H1 (cell line): ENCODE results near the gene SLC37A1. TPM values are rescaled to one million over a fixed set of nuclear protein-coding genes. Genes with fewer than 3 reads are reported as not detected.

Experiments used
- CTCF ChIA-PET: fragments of 300-600 bp; sonication (Branson Sonifier 250); formaldehyde crosslinking; loops from one replicate; lab custom pipeline; 2021; ENCODE audit not compliant: partially characterized antibody; lab: Charles Lee
- POLR2A ChIA-PET: fragments of 300-600 bp; sonication (Branson Sonifier 250); formaldehyde crosslinking; loops from one replicate; lab custom pipeline; 2021; ENCODE audit warnings: inconsistent platforms; ENCODE audit not compliant: partially characterized antibody; lab: Charles Lee
- DNase-seq, 2 experiments: peaks; one replicate each; pipeline versions ENCODE4 v3.0.0 to v3.0.0-alpha.2; 2010 to 2022; ENCODE audit warnings: low spot score in 2 of 2, low read depth in 1 of 2, mixed read lengths in 1 of 2
- FAIRE-seq: peaks from 2 replicates; lab custom pipeline; 2011; peaks lifted over from hg19 to GRCh38; lab: Jason Lieb, UNC
- H2AFZ ChIP-seq: 2 replicates; pipeline ENCODE4 v1.8.1; 2012; ENCODE audit warnings: low read length, inconsistent platforms
- H2AK5ac ChIP-seq: 2 replicates; pipeline ENCODE4 v1.6.1; 2013; ENCODE audit warnings: low read depth, low read length
- H2BK120ac ChIP-seq: replicated peaks from 2 replicates; pipeline ENCODE3; 2013; ENCODE audit warnings: low read depth, low read length, inconsistent platforms
- H2BK12ac ChIP-seq: 2 replicates; pipeline ENCODE4 v1.6.1; 2013; ENCODE audit warnings: low read depth, low read length
- H2BK15ac ChIP-seq: 2 replicates; pipeline ENCODE4 v1.6.1; 2013; ENCODE audit warnings: low read length
- H2BK20ac ChIP-seq: 2 replicates; pipeline ENCODE4 v1.6.1; 2013; ENCODE audit warnings: low read length
- H2BK5ac ChIP-seq: 2 replicates; pipeline ENCODE4 v1.6.1; 2013; ENCODE audit warnings: low read depth, low read length
- H3K14ac ChIP-seq: 2 replicates; pipeline ENCODE4 v1.6.1; 2013; ENCODE audit warnings: inconsistent platforms; ENCODE audit not compliant: insufficient read length
- H3K18ac ChIP-seq: 2 replicates; pipeline ENCODE4 v1.6.1; 2013; ENCODE audit warnings: low read length; ENCODE audit errors: extremely low read depth
- H3K23ac ChIP-seq: 2 replicates; pipeline ENCODE4 v1.6.1; 2013; ENCODE audit warnings: inconsistent platforms; ENCODE audit not compliant: insufficient read length
- H3K23me2 ChIP-seq: 2 replicates; pipeline ENCODE4 v1.6.1; 2013; ENCODE audit warnings: low read depth, low read length
- H3K27ac ChIP-seq: 2 replicates; pipeline ENCODE4 v1.6.1; 2011; ENCODE audit warnings: low read depth, low read length, inconsistent platforms
- H3K27me3 ChIP-seq, 4 experiments: replicated peaks in 1 of 4; 1 replicate in 1 of 4; 2 replicates in 3 of 4; pipeline versions ENCODE4 v1.6.1 to v1.8.1; 2011 to 2013; ENCODE audit warnings: low read length in 3 of 4, mild to moderate bottlenecking in 3 of 4, inconsistent platforms in 2 of 4, mixed read lengths in 2 of 4, moderate library complexity in 1 of 4; ENCODE audit not compliant: control insufficient read depth in 3 of 4, insufficient read depth in 3 of 4; ENCODE audit errors: extremely low read depth in 1 of 4
- H3K36me3 ChIP-seq, 4 experiments: 2 replicates each; pipeline versions ENCODE4 v1.6.1 to v1.8.1; 2011 to 2013; ENCODE audit warnings: mild to moderate bottlenecking in 4 of 4, low read length in 3 of 4, moderate library complexity in 2 of 4, control low read depth in 1 of 4, inconsistent platforms in 1 of 4; ENCODE audit not compliant: insufficient read depth in 4 of 4, control insufficient read depth in 2 of 4
- H3K4ac ChIP-seq: replicated peaks from 2 replicates; pipeline ENCODE3; 2013; ENCODE audit warnings: low read length, low read depth, mixed read lengths, inconsistent platforms; ENCODE audit not compliant: insufficient read length
- H3K4me1 ChIP-seq, 4 experiments: replicated peaks in 1 of 4; 1 replicate in 1 of 4; 2 replicates in 3 of 4; pipeline versions ENCODE4 v1.6.1 to v1.8.1; 2011 to 2013; ENCODE audit warnings: low read length in 3 of 4, inconsistent platforms in 2 of 4, mixed read lengths in 1 of 4; ENCODE audit not compliant: insufficient read depth in 4 of 4, control insufficient read depth in 3 of 4
- H3K4me2 ChIP-seq, 2 experiments: 2 replicates each; pipeline versions ENCODE4 v1.6.1 to v1.8.1; 2011 to 2013; ENCODE audit warnings: low read depth in 2 of 2, low read length in 2 of 2, control low read depth in 1 of 2, inconsistent platforms in 1 of 2, mild to moderate bottlenecking in 1 of 2; ENCODE audit not compliant: insufficient read depth in 1 of 2
- H3K4me3 ChIP-seq, 4 experiments: fragments of 200-600, 300-600 bp in 1 of 4; sonication (generic), shearing (Covaris generic), sonication (Bioruptor Twin) in 1 of 4; 2 replicates each; pipeline versions ENCODE4 v1.5.1 to v1.8.1; 2011 to 2016; ENCODE audit warnings: low read length in 4 of 4, low read depth in 3 of 4, control low read depth in 2 of 4, inconsistent platforms in 2 of 4, mild to moderate bottlenecking in 2 of 4, mixed read lengths in 1 of 4, moderate library complexity in 1 of 4; ENCODE audit not compliant: insufficient read depth in 2 of 4; ENCODE audit errors: extremely low read depth in 1 of 4
- H3K56ac ChIP-seq: replicated peaks from 2 replicates; pipeline ENCODE3; 2013; ENCODE audit warnings: low read depth, mild to moderate bottlenecking, mixed read lengths, low read length, inconsistent platforms; ENCODE audit not compliant: insufficient read length
- H3K79me1 ChIP-seq: 2 replicates; pipeline ENCODE4 v1.6.1; 2013; ENCODE audit warnings: low read depth, low read length, control low read depth
- H3K79me2 ChIP-seq, 2 experiments: 2 replicates each; pipeline versions ENCODE4 v1.6.1 to v1.8.1; 2012 to 2013; ENCODE audit warnings: low read length in 2 of 2, mild to moderate bottlenecking in 2 of 2, inconsistent platforms in 1 of 2; ENCODE audit not compliant: insufficient read depth in 2 of 2, control insufficient read depth in 1 of 2
- H3K9ac ChIP-seq, 4 experiments: replicated peaks in 1 of 4; 1 replicate in 1 of 4; 2 replicates in 3 of 4; pipeline versions ENCODE4 v1.6.1 to v1.8.1; 2011 to 2013; ENCODE audit warnings: low read depth in 3 of 4, low read length in 3 of 4, control low read depth in 2 of 4, mild to moderate bottlenecking in 2 of 4, moderate library complexity in 2 of 4, inconsistent platforms in 1 of 4; ENCODE audit errors: extremely low read depth in 1 of 4
- H3K9me3 ChIP-seq, 2 experiments: 2 replicates each; pipeline versions ENCODE4 v1.6.1 to v1.8.1; 2012 to 2013; ENCODE audit warnings: mild to moderate bottlenecking in 2 of 2, moderate library complexity in 2 of 2, control low read depth in 1 of 2, inconsistent platforms in 1 of 2, low read depth in 1 of 2, low read length in 1 of 2, mixed read lengths in 1 of 2; ENCODE audit not compliant: insufficient read depth in 2 of 2
- H4K20me1 ChIP-seq, 2 experiments: replicated peaks in 1 of 2; 2 replicates each; pipeline versions ENCODE3 to v1.8.1; 2011 to 2013; ENCODE audit warnings: inconsistent platforms in 2 of 2, low read length in 2 of 2, mild to moderate bottlenecking in 1 of 2; ENCODE audit not compliant: insufficient read depth in 2 of 2, control insufficient read depth in 1 of 2
- H4K5ac ChIP-seq: 2 replicates; pipeline ENCODE4 v1.6.1; 2013; ENCODE audit warnings: low read length, low read depth, mixed read lengths, inconsistent platforms; ENCODE audit not compliant: insufficient read length
- H4K8ac ChIP-seq: 2 replicates; pipeline ENCODE4 v1.8.0; 2013; ENCODE audit warnings: mild to moderate bottlenecking, moderate library complexity, low read length, inconsistent platforms; ENCODE audit not compliant: insufficient read depth; ENCODE audit errors: extremely low read depth
- H4K91ac ChIP-seq: replicated peaks from 2 replicates; pipeline ENCODE3; 2013; ENCODE audit warnings: low read length, mixed read lengths, inconsistent platforms; ENCODE audit not compliant: insufficient read length
- CREB1 ChIP-seq: IDR thresholded peaks from 2 replicates; pipeline ENCODE4 v1.6.1; 2012; ENCODE audit warnings: inconsistent platforms
- WGBS, 2 experiments: shearing (Covaris generic) in 1 of 2; methylation state at CpG; one replicate each; pipeline versions ENCODE4 v1.1.6 to v1.1.7; 2013 to 2015; ENCODE audit warnings: low lambda C conversion rate in 2 of 2, mixed read lengths in 2 of 2, inconsistent platforms in 1 of 2, low coverage in 1 of 2, missing lambda C conversion rate in 1 of 2; ENCODE audit not compliant: insufficient replicate concordance in 2 of 2, insufficient coverage in 1 of 2, insufficient read length in 1 of 2; ENCODE audit errors: extremely low coverage in 1 of 2, missing lambda C conversion rate in 1 of 2; 5-methylcytosine and 5-hydroxymethylcytosine counted together
- polyA plus RNA-seq, 7 experiments: library from polyadenylated mRNA; depleted of rRNA in 3 of 7; stranded (reverse) in 5 of 7; unstranded in 2 of 7; fragments of >200 nt in 5 of 7; fragments of 200-250 nt in 2 of 7; gene quantifications; 1 replicate in 5 of 7; 2 replicates in 1 of 7; 4 replicates in 1 of 7; pipeline versions ENCODE4 v1.2.1 to v1.2.3, GENCODE V29; 2011 to 2013; ENCODE audit warnings: missing spikeins in 2 of 7, mixed read lengths in 2 of 7
- total RNA-seq: library from RNA; stranded (reverse); fragmentation: NEBNext Ultra II Directional; extraction: Animal tissue kit (Norgen Biotek cat#: 25700); gene quantifications from 2 replicates; pipeline ENCODE4 v1.2.1, GENCODE V29; 2021

The SLC37A1 gene
- total and polyA plus RNA-seq, 2 of the 8 experiments (the other 6 are each of a cell fraction or from before 2014, with no cell fraction given), result 15.6 to 30.9 TPM

DNA sequence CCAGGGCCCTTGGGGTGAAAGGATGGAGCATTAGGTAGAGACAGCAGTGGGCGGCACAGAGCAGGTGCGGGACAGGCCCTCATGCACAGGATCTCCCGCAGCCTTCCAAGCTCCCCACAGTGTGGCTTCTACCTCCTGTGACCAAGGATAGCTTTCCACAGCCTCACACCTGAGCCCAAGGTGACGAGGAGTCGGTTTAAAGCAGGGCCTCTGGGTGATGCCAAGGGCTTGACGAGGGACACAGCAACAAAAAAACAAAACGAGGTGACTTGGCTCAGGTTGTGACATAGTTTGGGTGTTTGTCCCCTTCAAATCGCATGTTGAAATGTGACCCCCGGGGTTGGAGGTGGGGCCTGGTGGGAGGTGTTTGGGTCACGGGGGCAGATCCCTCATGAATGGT, 32.9 kb upstream of the SLC37A1 start:
- Histone ChIP-seq H2BK20ac (no peak overlapping the region), H4K8ac (no peak overlapping the region), H2BK12ac (no peak overlapping the region), H2BK120ac (no peak overlapping the region), H3K36me3 (no peaks in the 10 kb centered on the region), H3K27ac (no peak overlapping the region), H4K91ac (no peak overlapping the region), H3K4me3 (no peak overlapping the region), H3K4me2 (no peak overlapping the region), H2BK5ac (no peak overlapping the region), H3K79me2 (no peaks in the 10 kb centered on the region), H3K18ac (no peak overlapping the region), H2AFZ (no peak overlapping the region), H3K4me1 (no peaks in the 10 kb centered on the region), H2AK5ac (no peak overlapping the region), H4K5ac (no peak overlapping the region), H3K56ac (no peak overlapping the region), H3K27me3 (no peaks in the 10 kb centered on the region; a peak in 1 of 7 replicates), H3K23ac (no peak overlapping the region), H3K79me1 (no peaks in the 10 kb centered on the region), H3K9ac (no peak overlapping the region), H3K14ac (peak overlapping the region; percentile 84), H2BK15ac (no peak overlapping the region), H4K20me1 (no peaks in the 10 kb centered on the region), H3K4ac (no peak overlapping the region), H3K23me2 (no peaks in the 10 kb centered on the region; the same call in 1 of the 2 replicates), H3K9me3 (no peaks in the 10 kb centered on the region)
- POLR2A ChIA-PET, result no interaction called here
- WGBS, 2 experiments, result 93% methylated on average over 10 of the region's 10 CpGs; no CpG with 5 or more reads in 1 of the 2 experiments
- FAIRE-seq (no peak), DNase-seq (no peak)
- CTCF ChIA-PET, result interaction anchor here (1.0 kb wide), 1 partner anchor 11 kb away, joined by 3 read pairs; no protein-coding TSS in a partner anchor
- no peak for TF ChIP-seq CREB1
